GM12872 (cell line): ENCODE results near the gene NTF3.

ENCODE experiments used
- CTCF ChIP-seq: IDR thresholded peaks from 3 replicates; pipeline ENCODE4 v1.5.1; 2011; ENCODE audit warnings: low read depth, mild to moderate bottlenecking, low read length, moderate library complexity; ENCODE audit not compliant: insufficient read depth

The NTF3 gene

GRCh38 chr12:5484426-5484825, 52.5 kb downstream of the NTF3 start:
- no peak for TF ChIP-seq CTCF

GRCh38 chr12:5485454-5485853, 53.5 kb downstream of the NTF3 start:
- TF ChIP-seq CTCF, result no peak

- no peak for TF ChIP-seq CTCF
Observed at GRCh38 chr12:5487076-5487475, 55.2 kb downstream of the NTF3 start.

- TF ChIP-seq CTCF, result no peak
Observed at GRCh38 chr12:5487948-5488625, 56.2 kb downstream of the NTF3 start.

GRCh38 chr12:5488626-5488955, 56.7 kb downstream of the NTF3 start:
- no peak for TF ChIP-seq CTCF

- no peak for TF ChIP-seq CTCF
Observed at GRCh38 chr12:5489017-5489416, 57.1 kb downstream of the NTF3 start.

GRCh38 chr12:5489760-5490406, 58.0 kb downstream of the NTF3 start:
- no peak for TF ChIP-seq CTCF
